Sigmoid colon (tissue), 4 donors: ENCODE measurements around the gene ATG5.

Experiments used
- EP300 ChIP-seq, 4 donors: sonication (generic); formaldehyde crosslinking; IDR thresholded peaks; one replicate each; pipeline ENCODE4 v1.6.1; 2017; ENCODE audit warnings: antibody characterized with exemption in 4 of 4
- POLR2A ChIP-seq, 2 donors: fragments of 450-650 bp; IDR thresholded peaks; one replicate each; pipeline ENCODE4 v1.6.1; 2016; ENCODE audit warnings: antibody characterized with exemption in 2 of 2, mild to moderate bottlenecking in 2 of 2, moderate library complexity in 2 of 2
- POLR2AphosphoS5 ChIP-seq, 4 donors: sonication (generic); formaldehyde crosslinking; IDR thresholded peaks; one replicate each; pipeline ENCODE4 v1.6.1; 2017; ENCODE audit warnings: antibody characterized with exemption in 4 of 4
- TF ChIP-seq, protein P1 (sequence below), 4 experiments: fragments of 450-650 bp in 3 of 4; fragments of 200-600 bp in 1 of 4; IDR thresholded peaks; one replicate each; pipeline ENCODE4 v1.5.1; 2016 to 2019; ENCODE audit warnings: antibody characterized with exemption in 4 of 4, mild to moderate bottlenecking in 3 of 4, moderate library complexity in 2 of 4

DNA sequence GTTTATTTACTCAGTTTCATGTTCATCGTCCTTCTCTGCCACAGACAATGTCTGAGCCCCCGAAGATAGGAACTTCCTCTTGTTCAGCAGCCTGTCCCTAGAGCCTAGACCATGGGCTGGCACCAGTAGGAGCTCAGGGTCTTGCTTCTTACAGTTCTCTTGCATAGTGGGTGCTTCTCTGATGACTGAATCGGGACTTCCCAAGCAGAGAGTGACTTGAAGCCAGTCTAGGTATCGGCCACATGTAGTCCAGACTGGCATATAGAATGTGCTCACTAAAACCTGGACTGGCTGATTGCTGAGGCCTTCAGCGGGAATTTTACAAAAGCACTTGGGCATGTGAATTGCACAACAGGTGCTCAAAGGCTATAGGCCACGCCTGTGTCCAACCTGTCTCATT, 187.4 kb downstream of the ATG5 start:
- TF ChIP-seq, protein P1, sequence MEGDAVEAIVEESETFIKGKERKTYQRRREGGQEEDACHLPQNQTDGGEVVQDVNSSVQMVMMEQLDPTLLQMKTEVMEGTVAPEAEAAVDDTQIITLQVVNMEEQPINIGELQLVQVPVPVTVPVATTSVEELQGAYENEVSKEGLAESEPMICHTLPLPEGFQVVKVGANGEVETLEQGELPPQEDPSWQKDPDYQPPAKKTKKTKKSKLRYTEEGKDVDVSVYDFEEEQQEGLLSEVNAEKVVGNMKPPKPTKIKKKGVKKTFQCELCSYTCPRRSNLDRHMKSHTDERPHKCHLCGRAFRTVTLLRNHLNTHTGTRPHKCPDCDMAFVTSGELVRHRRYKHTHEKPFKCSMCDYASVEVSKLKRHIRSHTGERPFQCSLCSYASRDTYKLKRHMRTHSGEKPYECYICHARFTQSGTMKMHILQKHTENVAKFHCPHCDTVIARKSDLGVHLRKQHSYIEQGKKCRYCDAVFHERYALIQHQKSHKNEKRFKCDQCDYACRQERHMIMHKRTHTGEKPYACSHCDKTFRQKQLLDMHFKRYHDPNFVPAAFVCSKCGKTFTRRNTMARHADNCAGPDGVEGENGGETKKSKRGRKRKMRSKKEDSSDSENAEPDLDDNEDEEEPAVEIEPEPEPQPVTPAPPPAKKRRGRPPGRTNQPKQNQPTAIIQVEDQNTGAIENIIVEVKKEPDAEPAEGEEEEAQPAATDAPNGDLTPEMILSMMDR (IDR thresholded peaks at IDR 0.05): no peak
- TF ChIP-seq POLR2A (IDR thresholded peaks at IDR 0.05) (no peak), POLR2AphosphoS5 (IDR thresholded peaks at IDR 0.05) (no peak), EP300 (IDR thresholded peaks at IDR 0.05) (no peak)
